Vagina (tissue), 2 donors: ENCODE measurements around the gene KCNJ15.

ENCODE experiments used
- CTCF ChIP-seq, 3 experiments: fragments of 450-650 bp in 2 of 3; fragments of 200-600 bp in 1 of 3; sonication (generic) in 1 of 3; IDR thresholded peaks; one replicate each; pipeline ENCODE4 v1.5.1; 2017 to 2019; ENCODE audit warnings: antibody characterized with exemption in 3 of 3, mild to moderate bottlenecking in 2 of 3, moderate library complexity in 2 of 3
- POLR2A ChIP-seq, 2 donors: fragments of 450-650 bp; IDR thresholded peaks; one replicate each; pipeline ENCODE4 v1.6.1; 2017; ENCODE audit warnings: antibody characterized with exemption in 2 of 2, mild to moderate bottlenecking in 2 of 2, moderate library complexity in 2 of 2
- POLR2AphosphoS5 ChIP-seq, 2 donors: sonication (generic); formaldehyde crosslinking; IDR thresholded peaks; one replicate each; pipeline ENCODE4 v1.9.0; 2017; ENCODE audit warnings: antibody characterized with exemption in 2 of 2, mild to moderate bottlenecking in 2 of 2, low read depth in 1 of 2; ENCODE audit not compliant: insufficient read depth in 1 of 2

GRCh38 chr21:38239672-38240071 is 17.1 kb upstream of the KCNJ15 start:
- no peak for TF ChIP-seq CTCF (IDR thresholded peaks at IDR 0.05)
- no peak for TF ChIP-seq POLR2AphosphoS5 (IDR thresholded peaks at IDR 0.05; ENCODE audit: insufficient read depth in 1 of 2, low read depth in 1 of 2)
- no peak for TF ChIP-seq POLR2A (IDR thresholded peaks at IDR 0.05)
